ENCODE data around the gene GAST. TPM values are rescaled to one million over a fixed set of nuclear protein-coding genes. Genes with fewer than 3 reads are reported as not detected.

Gene GAST
- total and polyA plus RNA-seq, 5 donors, result not detected

- no peak overlapping the region for H3K4me3 ChIP-seq (ENCODE audit: low read length)
- no peaks in the 10 kb centered on the region for H3K27me3 ChIP-seq (ENCODE audit: control insufficient read depth, insufficient read depth)
- ATAC-seq (no peak), DNase-seq (no peak)
- intact Hi-C loops (cut with DNase I), result no loop called here
- H3K27ac ChIP-seq (ENCODE audit: low read length), result no peak overlapping the region
- H3K9me3 ChIP-seq (ENCODE audit: control insufficient read depth, low read length), result no peaks in the 10 kb centered on the region
- H3K4me1 ChIP-seq (ENCODE audit: control insufficient read depth, insufficient read depth, low read length), result no peaks in the 10 kb centered on the region
- WGBS, result 73% methylated on average over 12 of the region's 12 CpGs
Measured at GRCh38 chr17:41754066-41754465, 41.9 kb downstream of the GAST start.

DNA sequence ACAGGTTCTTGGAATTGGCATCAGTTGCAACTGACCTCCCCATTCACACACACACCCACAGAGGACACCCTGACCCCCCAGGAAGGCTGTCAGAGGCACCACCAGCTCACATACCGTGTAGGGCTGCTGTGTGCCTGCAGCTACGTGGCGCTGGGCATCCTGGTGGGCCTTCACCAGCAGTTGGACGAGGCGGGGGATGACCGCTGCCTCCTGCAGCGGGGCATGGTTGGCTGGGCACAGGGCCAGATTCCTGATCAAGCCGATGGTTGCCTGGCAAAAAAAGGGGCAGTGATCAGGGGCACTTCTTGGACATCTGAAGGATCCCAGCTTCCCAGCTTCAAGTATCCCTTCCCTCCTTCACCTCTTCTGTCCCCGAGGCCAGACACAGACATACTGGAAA is 46.5 kb downstream of the GAST start:
- Histone ChIP-seq H3K9me3 (ENCODE audit: control insufficient read depth, low read length) (no peaks in the 10 kb centered on the region), H3K27ac (ENCODE audit: low read length) (no peak overlapping the region), H3K4me1 (ENCODE audit: control insufficient read depth, insufficient read depth, low read length) (no peaks in the 10 kb centered on the region), H3K27me3 (ENCODE audit: control insufficient read depth, insufficient read depth) (no peaks in the 10 kb centered on the region), H3K4me3 (ENCODE audit: low read length) (no peak overlapping the region)
- no peak for ATAC-seq
- 71% methylated on average over 9 of the region's 9 CpGs for WGBS
- intact Hi-C loops (cut with DNase I), result no loop called here
- no peak for DNase-seq

- ATAC-seq, result no peak
- WGBS, result 80% methylated on average over 6 of the region's 6 CpGs
- DNase-seq, result no peak
- Histone ChIP-seq H3K27ac (ENCODE audit: low read length) (no peak overlapping the region), H3K9me3 (ENCODE audit: control insufficient read depth, low read length) (no peaks in the 10 kb centered on the region), H3K4me3 (ENCODE audit: low read length) (no peak overlapping the region), H3K27me3 (ENCODE audit: control insufficient read depth, insufficient read depth) (no peaks in the 10 kb centered on the region), H3K4me1 (ENCODE audit: control insufficient read depth, insufficient read depth, low read length) (no peaks in the 10 kb centered on the region)
- intact Hi-C loops (cut with DNase I), result no loop called here
Measured at GRCh38 chr17:41760878-41761277, 48.7 kb downstream of the GAST start.

- 92% methylated on average over 6 of the region's 6 CpGs for WGBS
- no peaks in the 10 kb centered on the region for H3K27me3 ChIP-seq (ENCODE audit: control insufficient read depth, insufficient read depth)
- peak in 1 of 3 donors; percentile 2 for DNase-seq
- intact Hi-C loops (cut with DNase I), result no loop called here
- no peaks in the 10 kb centered on the region for H3K4me1 ChIP-seq (ENCODE audit: control insufficient read depth, insufficient read depth, low read length)
- H3K27ac ChIP-seq (ENCODE audit: low read length), result no peak overlapping the region
- H3K9me3 ChIP-seq (ENCODE audit: control insufficient read depth, low read length), result no peaks in the 10 kb centered on the region
- H3K4me3 ChIP-seq (ENCODE audit: low read length), result no peak overlapping the region
- no peak for ATAC-seq
Measured at GRCh38 chr17:41762391-41762790, 50.3 kb downstream of the GAST start.

DNA sequence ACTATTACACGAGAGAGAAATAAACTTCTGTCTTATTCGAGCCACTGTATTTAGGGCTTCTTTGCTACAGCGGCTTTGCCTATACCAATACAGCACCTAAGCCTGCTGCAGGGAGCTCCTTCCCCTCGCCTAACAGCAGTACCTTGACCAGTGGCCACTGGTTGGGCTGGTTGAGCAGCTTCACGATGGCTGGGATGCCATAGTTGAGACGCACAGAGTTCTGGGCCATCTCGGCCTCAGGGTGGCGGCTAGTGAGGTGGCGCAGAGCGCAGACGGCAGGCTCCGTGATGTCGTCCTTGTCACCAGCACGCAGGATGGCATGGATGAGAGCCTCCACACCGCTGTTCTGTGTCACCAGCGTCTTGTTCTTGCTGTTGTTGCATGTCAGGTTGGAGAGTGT is 50.7 kb downstream of the GAST start:
- DNase-seq (peak in 1 of 3 donors; percentile 32), ATAC-seq (no peak)
- Histone ChIP-seq H3K27ac (ENCODE audit: low read length) (no peak overlapping the region), H3K4me1 (ENCODE audit: control insufficient read depth, insufficient read depth, low read length) (no peaks in the 10 kb centered on the region), H3K9me3 (ENCODE audit: control insufficient read depth, low read length) (no peaks in the 10 kb centered on the region), H3K27me3 (ENCODE audit: control insufficient read depth, insufficient read depth) (no peaks in the 10 kb centered on the region), H3K4me3 (ENCODE audit: low read length) (no peak overlapping the region)
- intact Hi-C loops (cut with DNase I), result no loop called here
- 96% methylated on average over 16 of the region's 16 CpGs for WGBS

GRCh38 chr17:41763327-41763726 is 51.2 kb downstream of the GAST start:
- WGBS, result 88% methylated on average over 8 of the region's 8 CpGs
- ATAC-seq, result no peak
- H3K27me3 ChIP-seq (ENCODE audit: control insufficient read depth, insufficient read depth), result no peaks in the 10 kb centered on the region
- no peak overlapping the region for H3K4me3 ChIP-seq (ENCODE audit: low read length)
- no peaks in the 10 kb centered on the region for H3K9me3 ChIP-seq (ENCODE audit: control insufficient read depth, low read length)
- H3K4me1 ChIP-seq (ENCODE audit: control insufficient read depth, insufficient read depth, low read length), result no peaks in the 10 kb centered on the region
- intact Hi-C loops (cut with DNase I), result no loop called here
- no peak overlapping the region for H3K27ac ChIP-seq (ENCODE audit: low read length)
- no peak for DNase-seq

Other genes with a start within 250 kb of the GAST start
- gene KRT32, start 244.9 kb upstream of the GAST start, total RNA-seq, result not detected
- gene KRT32, start 244.9 kb upstream of the GAST start, polyA plus RNA-seq, result not detected
- gene KRT35, start 231.2 kb upstream of the GAST start, total RNA-seq, result not detected
- not detected for gene KRT35, start 231.2 kb upstream of the GAST start, polyA plus RNA-seq
- not detected for gene KRT36, start 222.4 kb upstream of the GAST start, total RNA-seq
- gene KRT36, start 222.4 kb upstream of the GAST start, polyA plus RNA-seq, result not detected
- not detected for gene KRT13, start 206.7 kb upstream of the GAST start, total RNA-seq
- 2.1 TPM for gene KRT13, start 206.7 kb upstream of the GAST start, polyA plus RNA-seq
- under 1 TPM in 1 of 4 donors, not detected in 3; 0.11 TPM for gene KRT15, start 193.4 kb upstream of the GAST start, total RNA-seq
- not detected for gene KRT15, start 193.4 kb upstream of the GAST start, polyA plus RNA-seq
- 1 to 10 TPM; 2.1 to 3.5 (median 3.0) TPM for gene KRT19, start 184.0 kb upstream of the GAST start, total RNA-seq
- gene KRT19, start 184.0 kb upstream of the GAST start, polyA plus RNA-seq, result 0.72 TPM
- gene KRT9, start 140.3 kb upstream of the GAST start, total RNA-seq, result not detected
- gene KRT9, start 140.3 kb upstream of the GAST start, polyA plus RNA-seq, result not detected
- gene KRT14, start 125.4 kb upstream of the GAST start, total RNA-seq, result not detected
- 0.11 TPM for gene KRT14, start 125.4 kb upstream of the GAST start, polyA plus RNA-seq
- gene KRT16, start 99.6 kb upstream of the GAST start, total RNA-seq, result not detected
- gene KRT16, start 99.6 kb upstream of the GAST start, polyA plus RNA-seq, result 0.27 TPM
- gene KRT17, start 87.8 kb upstream of the GAST start, total RNA-seq, result not detected
- 0.09 TPM for gene KRT17, start 87.8 kb upstream of the GAST start, polyA plus RNA-seq
- 1,000 to 10,000 TPM in 2 of 4 donors, 100 to 1,000 TPM in 2; 959 to 1,186 (median 1,014) TPM for gene EIF1, start 23.4 kb upstream of the GAST start, total RNA-seq
- 983 TPM for gene EIF1, start 23.4 kb upstream of the GAST start, polyA plus RNA-seq
- gene HAP1, start 22.3 kb downstream of the GAST start, total RNA-seq, result not detected
- gene HAP1, start 22.3 kb downstream of the GAST start, polyA plus RNA-seq, result 0.05 TPM
- gene JUP, start 74.4 kb downstream of the GAST start, total RNA-seq, result 100 to 1,000 TPM; 135 to 239 (median 187) TPM
- gene JUP, start 74.4 kb downstream of the GAST start, polyA plus RNA-seq, result 145 TPM
- 10 to 100 TPM; 12.1 to 17.1 (median 13.9) TPM for gene P3H4, start 99.6 kb downstream of the GAST start, total RNA-seq
- 9.8 TPM for gene P3H4, start 99.6 kb downstream of the GAST start, polyA plus RNA-seq
- gene FKBP10, start 100.7 kb downstream of the GAST start, total RNA-seq, result 10 to 100 TPM; 26.5 to 42.7 (median 38.8) TPM
- 24.8 TPM for gene FKBP10, start 100.7 kb downstream of the GAST start, polyA plus RNA-seq
- gene NT5C3B, start 123.9 kb downstream of the GAST start, total RNA-seq, result 10 to 100 TPM; 29.1 to 46.6 (median 32.1) TPM
- gene NT5C3B, start 123.9 kb downstream of the GAST start, polyA plus RNA-seq, result 40.5 TPM
- under 1 TPM in 3 of 4 donors, not detected in 1; 0.26 to 0.33 (median 0.28) TPM for gene KLHL10, start 125.5 kb downstream of the GAST start, total RNA-seq
- 0.09 TPM for gene KLHL10, start 125.5 kb downstream of the GAST start, polyA plus RNA-seq
- 1 to 10 TPM; 5.1 to 6.7 (median 5.5) TPM for gene KLHL11, start 153.1 kb downstream of the GAST start, total RNA-seq
- 1.9 TPM for gene KLHL11, start 153.1 kb downstream of the GAST start, polyA plus RNA-seq
- 10 to 100 TPM; 24.7 to 50.8 (median 38.4) TPM for gene ACLY, start 206.6 kb downstream of the GAST start, total RNA-seq
- gene ACLY, start 206.6 kb downstream of the GAST start, polyA plus RNA-seq, result 23.0 TPM
- gene ODAD4, start 218.3 kb downstream of the GAST start, total RNA-seq, result 1 to 10 TPM in 2 of 4 donors, under 1 TPM in 2; 0.71 to 2.0 (median 1.2) TPM
- 0.72 TPM for gene ODAD4, start 218.3 kb downstream of the GAST start, polyA plus RNA-seq